Activated B cell treated with CpG ODN at 0.5 μM for 24 hours (primary cell): Measurements from ENCODE around the gene TNFRSF4. TPM values are rescaled to one million over a fixed set of nuclear protein-coding genes. Genes with fewer than 3 reads are reported as not detected.
A peak's percentile ranks its signal among the peaks of the same experiment; 100 is the strongest.

Source experiments
- ATAC-seq: fragments of 200-7000 bp; cut with Tn5 transposase; one replicate; pipeline ENCODE4 v1.10.0; 2021; ENCODE audit warnings: low read depth, mild to moderate bottlenecking, moderate library complexity
- CTCF ChIA-PET: fragments of 350-600 bp; sonication (Branson Sonifier 250); formaldehyde crosslinking; loops from one replicate; lab custom pipeline; 2021; ENCODE audit warnings: antibody characterized with exemption; lab: Charles Lee
- POLR2A ChIA-PET: fragments of 350-600 bp; sonication (Branson Sonifier 250); formaldehyde crosslinking; loops from one replicate; lab custom pipeline; 2021; ENCODE audit warnings: antibody characterized with exemption; lab: Charles Lee
- DNase-seq: peaks from one replicate; pipeline ENCODE4 v3.0.0; 2022
- H3K27ac Mint-ChIP-seq: one replicate; pipeline ENCODE4 v1.8.0; 2020; ENCODE audit warnings: mixed read lengths
- H3K27me3 Mint-ChIP-seq: one replicate; pipeline ENCODE4 v1.8.0; 2021; ENCODE audit warnings: mixed read lengths
- H3K36me3 Mint-ChIP-seq: one replicate; pipeline ENCODE4 v1.8.0; 2021; ENCODE audit warnings: low read depth, mixed read lengths
- H3K4me1 Mint-ChIP-seq: one replicate; pipeline ENCODE4 v1.8.0; 2021; ENCODE audit warnings: mixed read lengths
- H3K4me3 Mint-ChIP-seq: one replicate; pipeline ENCODE4 v1.8.0; 2020; ENCODE audit warnings: mild to moderate bottlenecking, mixed read lengths
- H3K9me3 Mint-ChIP-seq: one replicate; pipeline ENCODE4 v1.8.0; 2020; ENCODE audit warnings: mixed read lengths
- intact Hi-C: fragments of 100-400 bp; cut with micrococcal nuclease; formaldehyde crosslinking; loops from one replicate; pipeline ENCODE4 v1.15.1; 2024
- total RNA-seq: library from RNA; stranded (reverse); gene quantifications from 2 replicates; pipeline ENCODE4 v1.2.3, GENCODE V29; 2022
- TF ChIP-seq, protein P1 (sequence below): fragments of 200-600 bp; IDR thresholded peaks from one replicate; pipeline ENCODE4 v1.8.0; 2022; ENCODE audit warnings: antibody characterized with exemption, mild to moderate bottlenecking

TNFRSF4 gene
- total RNA-seq, 1 donor from 2014 or later, result 0.86 TPM

DNA sequence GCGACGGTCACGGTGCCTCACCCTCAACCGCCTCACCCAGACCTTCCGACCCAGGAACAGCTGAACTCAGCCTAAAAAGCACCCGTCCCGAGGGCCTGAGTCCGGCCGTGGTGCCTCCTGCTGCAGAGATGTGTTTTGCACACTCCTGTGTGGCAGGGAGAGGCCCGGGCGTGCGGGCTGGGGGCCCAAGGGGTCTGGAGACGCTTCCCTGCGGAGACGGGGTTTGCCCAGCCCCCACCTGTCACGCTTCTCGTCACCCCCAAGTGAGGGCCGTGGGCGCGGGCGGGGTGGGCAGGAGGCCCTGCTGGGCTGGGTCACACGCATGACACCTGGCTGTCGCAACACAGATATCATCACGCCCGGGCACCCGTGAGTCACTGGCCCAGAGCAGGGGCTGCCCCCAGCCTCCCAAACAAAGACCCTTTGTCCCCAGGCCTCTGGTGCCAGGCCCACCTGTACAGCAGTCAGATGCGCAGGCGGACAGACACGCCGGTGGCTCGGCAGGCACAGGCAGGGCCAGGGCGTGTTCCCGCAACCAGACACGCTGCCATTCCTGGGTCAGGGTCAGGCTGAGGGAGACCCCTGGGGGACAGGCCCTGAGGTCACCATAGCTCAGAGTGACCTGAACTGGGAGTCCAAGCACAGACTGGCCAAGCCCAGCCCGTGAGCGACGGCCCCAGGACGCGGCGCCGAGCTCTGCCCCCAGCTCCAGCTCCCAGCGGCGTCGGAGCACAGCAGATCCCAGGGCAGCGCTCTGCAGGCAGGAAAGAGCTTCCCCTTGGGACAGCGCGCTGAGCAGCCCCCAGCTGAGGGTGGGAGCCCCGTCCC lies 24.1 kb upstream of the TNFRSF4 start:
- H3K9me3 Mint-ChIP-seq, result no peaks in the 10 kb centered on the region
- H3K27me3 Mint-ChIP-seq, result no peaks in the 10 kb centered on the region
- intact Hi-C loops, result no loop called here
- ChIA-PET CTCF (interaction anchor here (2.1 kb wide), 1 partner anchor 116 kb away, joined by 12 read pairs; no protein-coding TSS in a partner anchor), POLR2A (interaction anchor here (0.9 to 1.5 kb wide), 2 partner anchors 100 to 116 kb away, joined by 3 to 6 read pairs; no protein-coding TSS in a partner anchor)
- peaks cover 18% of the 10 kb centered on the region for H3K36me3 Mint-ChIP-seq
- no peak overlapping the region for H3K27ac Mint-ChIP-seq
- no peak for DNase-seq
- H3K4me3 Mint-ChIP-seq, result peak overlapping the region; percentile 32
- peak; percentile 66 for ATAC-seq
- TF ChIP-seq, protein P1, sequence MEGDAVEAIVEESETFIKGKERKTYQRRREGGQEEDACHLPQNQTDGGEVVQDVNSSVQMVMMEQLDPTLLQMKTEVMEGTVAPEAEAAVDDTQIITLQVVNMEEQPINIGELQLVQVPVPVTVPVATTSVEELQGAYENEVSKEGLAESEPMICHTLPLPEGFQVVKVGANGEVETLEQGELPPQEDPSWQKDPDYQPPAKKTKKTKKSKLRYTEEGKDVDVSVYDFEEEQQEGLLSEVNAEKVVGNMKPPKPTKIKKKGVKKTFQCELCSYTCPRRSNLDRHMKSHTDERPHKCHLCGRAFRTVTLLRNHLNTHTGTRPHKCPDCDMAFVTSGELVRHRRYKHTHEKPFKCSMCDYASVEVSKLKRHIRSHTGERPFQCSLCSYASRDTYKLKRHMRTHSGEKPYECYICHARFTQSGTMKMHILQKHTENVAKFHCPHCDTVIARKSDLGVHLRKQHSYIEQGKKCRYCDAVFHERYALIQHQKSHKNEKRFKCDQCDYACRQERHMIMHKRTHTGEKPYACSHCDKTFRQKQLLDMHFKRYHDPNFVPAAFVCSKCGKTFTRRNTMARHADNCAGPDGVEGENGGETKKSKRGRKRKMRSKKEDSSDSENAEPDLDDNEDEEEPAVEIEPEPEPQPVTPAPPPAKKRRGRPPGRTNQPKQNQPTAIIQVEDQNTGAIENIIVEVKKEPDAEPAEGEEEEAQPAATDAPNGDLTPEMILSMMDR, result no peak
- peaks cover 28% of the 10 kb centered on the region for H3K4me1 Mint-ChIP-seq

DNA sequence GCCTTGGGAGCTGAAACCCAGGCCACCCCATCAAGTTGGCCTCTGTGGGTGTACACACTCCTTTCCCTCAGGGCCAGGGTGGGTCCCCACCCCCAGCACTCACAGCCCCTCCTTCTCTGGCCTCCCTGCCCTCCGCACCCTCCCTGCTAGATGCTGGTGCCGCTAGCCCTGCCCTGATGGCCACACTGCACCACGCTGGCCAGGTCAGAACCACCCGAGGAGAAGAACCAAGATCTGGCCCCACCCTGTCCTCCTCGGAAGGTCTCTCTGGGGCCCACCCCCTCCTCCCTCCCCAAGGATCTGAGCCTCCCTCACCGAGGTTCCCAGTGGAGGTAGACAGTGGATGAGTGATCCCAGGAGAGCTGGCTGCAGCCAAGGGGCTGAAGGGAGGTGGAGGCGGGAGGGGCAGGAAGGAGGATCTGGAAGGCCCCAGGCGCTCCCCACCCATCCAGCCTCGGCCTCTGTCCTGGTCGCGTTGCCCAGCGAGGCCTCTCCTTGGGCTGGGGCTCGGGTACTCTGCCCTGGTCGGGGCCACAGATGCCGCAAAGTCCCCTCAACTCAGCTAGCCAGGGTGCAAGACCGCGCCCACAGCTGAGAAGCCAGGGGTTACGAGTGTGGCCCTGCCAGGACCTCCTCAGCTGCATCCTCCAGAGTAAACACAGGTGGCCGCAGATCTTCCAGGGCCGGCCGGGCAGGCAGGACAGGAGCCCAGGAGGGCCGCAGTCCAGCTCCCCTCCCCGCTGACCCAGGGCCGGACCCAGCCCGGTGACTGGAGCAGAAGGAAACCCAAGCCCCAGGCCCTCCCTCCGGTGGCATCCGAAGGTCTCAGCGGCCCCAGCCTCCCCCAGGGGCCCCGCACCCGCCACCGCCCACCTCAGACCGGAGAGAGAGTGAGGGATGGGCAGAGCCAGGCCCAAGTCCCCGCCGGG lies 23.3 kb upstream of the TNFRSF4 start:
- H3K36me3 Mint-ChIP-seq, result peaks cover 18% of the 10 kb centered on the region
- intact Hi-C loops, result no loop called here
- DNase-seq, result no peak
- no peaks in the 10 kb centered on the region for H3K27me3 Mint-ChIP-seq
- TF ChIP-seq, protein P1, result no peak
- H3K9me3 Mint-ChIP-seq, result no peaks in the 10 kb centered on the region
- H3K4me3 Mint-ChIP-seq, result peak overlapping the region; percentile 32
- H3K4me1 Mint-ChIP-seq, result peaks cover 30% of the 10 kb centered on the region
- ATAC-seq, result no peak
- no peak overlapping the region for H3K27ac Mint-ChIP-seq
- ChIA-PET CTCF (interaction anchor here (2.1 kb wide), 1 partner anchor 115 kb away, joined by 12 read pairs; no protein-coding TSS in a partner anchor), POLR2A (interaction anchor here (1.5 kb wide), 1 partner anchor 115 kb away, joined by 6 read pairs; no protein-coding TSS in a partner anchor)

DNA sequence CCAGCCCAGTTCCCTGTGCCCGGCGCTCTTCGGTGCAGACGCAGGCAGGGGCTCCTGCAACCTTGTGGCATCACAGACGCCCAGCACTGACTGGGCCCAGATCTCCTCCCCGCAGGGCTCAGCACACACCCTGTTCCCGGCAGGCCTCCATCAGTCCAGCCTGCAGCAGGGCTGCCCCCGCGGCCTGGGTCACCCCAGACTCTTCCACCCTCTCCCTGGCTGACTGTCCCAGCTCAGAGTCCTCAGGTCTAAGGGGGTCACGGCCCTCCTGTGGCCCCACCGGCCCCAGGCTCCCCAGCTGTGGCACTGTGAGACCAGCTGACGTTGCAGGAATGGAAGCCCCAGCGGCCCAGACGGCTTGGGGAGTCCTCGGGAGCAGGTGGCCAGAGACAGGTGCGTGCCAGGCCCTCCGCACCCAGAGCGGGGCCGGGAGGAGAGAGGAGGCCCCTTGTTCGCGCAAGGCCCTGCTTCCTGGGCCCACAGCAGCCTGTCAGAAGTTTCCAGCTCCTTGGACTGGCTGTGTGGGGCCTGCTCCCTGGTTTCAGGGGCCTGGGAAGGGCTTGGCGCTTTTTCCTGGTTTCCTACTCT lies 22.3 kb upstream of the TNFRSF4 start:
- H3K4me1 Mint-ChIP-seq, result peaks cover 30% of the 10 kb centered on the region
- DNase-seq, result no peak
- H3K9me3 Mint-ChIP-seq, result no peaks in the 10 kb centered on the region
- H3K27ac Mint-ChIP-seq, result no peak overlapping the region
- intact Hi-C loops, result no loop called here
- H3K4me3 Mint-ChIP-seq, result no peak overlapping the region
- CTCF ChIA-PET, result no interaction called here
- no peaks in the 10 kb centered on the region for H3K27me3 Mint-ChIP-seq
- TF ChIP-seq, protein P1, result no peak
- H3K36me3 Mint-ChIP-seq, result peaks cover 19% of the 10 kb centered on the region
- POLR2A ChIA-PET, result interaction anchor here (0.7 kb wide), 1 partner anchor 65 kb away, joined by 3 read pairs; no protein-coding TSS in a partner anchor
- no peak for ATAC-seq

DNA sequence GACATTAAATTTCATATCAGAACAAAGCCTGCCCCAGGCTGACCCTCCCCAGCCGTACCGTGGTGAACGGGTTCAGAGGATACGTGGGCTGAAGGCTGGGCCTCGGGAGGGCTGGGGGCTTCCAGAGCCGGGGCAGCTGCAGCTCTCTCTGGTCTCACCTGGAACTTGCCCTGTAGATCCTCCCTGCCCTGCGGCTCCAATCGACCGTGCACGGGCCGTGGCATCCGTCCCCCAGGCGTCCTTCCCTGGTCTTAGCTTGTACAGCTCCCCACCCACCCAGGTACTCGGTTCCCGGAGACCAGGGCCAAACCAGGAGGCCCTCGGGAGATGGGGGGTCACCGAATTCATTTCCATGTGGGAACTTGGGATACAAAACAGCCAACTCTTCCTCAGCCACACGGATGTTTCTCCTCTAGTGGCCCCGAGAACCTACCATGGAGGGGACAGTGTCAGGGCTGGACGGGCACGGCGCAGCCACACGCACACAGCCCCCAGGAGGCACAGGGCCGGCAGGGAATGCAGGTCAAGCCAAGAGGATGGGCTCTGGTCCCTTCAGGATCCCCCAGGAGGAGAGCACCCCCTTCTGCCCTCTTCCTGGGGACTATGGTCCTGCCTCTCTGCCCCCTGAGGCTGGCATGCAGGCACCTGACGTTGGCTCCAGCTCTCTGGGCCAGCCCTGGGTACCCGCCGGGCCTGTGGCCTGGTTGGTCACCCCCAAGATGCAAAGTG lies 21.2 kb upstream of the TNFRSF4 start:
- Mint-ChIP-seq H3K27ac (no peak overlapping the region), H3K27me3 (no peaks in the 10 kb centered on the region), H3K4me3 (no peak overlapping the region), H3K36me3 (peaks cover 21% of the 10 kb centered on the region), H3K9me3 (no peaks in the 10 kb centered on the region), H3K4me1 (peaks cover 39% of the 10 kb centered on the region)
- intact Hi-C loops, result no loop called here
- CTCF ChIA-PET, result no interaction called here
- DNase-seq, result no peak
- TF ChIP-seq, protein P1, result no peak
- ATAC-seq, result no peak
- POLR2A ChIA-PET, result interaction anchor here (0.6 to 0.7 kb wide), 2 partner anchors 35 to 64 kb away, joined by 3 to 8 read pairs; no protein-coding TSS in a partner anchor
